H1 (cell line): ENCODE results near the gene CLEC3A. TPM values are rescaled to one million over a fixed set of nuclear protein-coding genes. Genes with fewer than 3 reads are reported as not detected.

ENCODE experiments used
- CREB1 ChIP-seq: IDR thresholded peaks from 2 replicates; pipeline ENCODE4 v1.6.1; 2012; ENCODE audit warnings: inconsistent platforms
- GTF2F1 ChIP-seq: IDR thresholded peaks from 2 replicates; pipeline ENCODE4 v1.6.1; 2012; ENCODE audit warnings: low read depth, low read length, improper control_type of control experiment, borderline replicate concordance
- HDAC2 ChIP-seq, 2 experiments: fragments of 300-600 bp in 1 of 2; sonication (generic) in 1 of 2; IDR thresholded peaks; 2 replicates each; pipeline ENCODE4 v1.6.1; 2011 to 2012; ENCODE audit warnings: low read depth in 2 of 2, low read length in 2 of 2, mild to moderate bottlenecking in 2 of 2, moderate library complexity in 2 of 2, borderline replicate concordance in 1 of 2, inconsistent platforms in 1 of 2
- HDAC6 ChIP-seq: IDR thresholded peaks from one replicate; pipeline ENCODE4 v1.7.1; 2012; ENCODE audit warnings: low read depth, mild to moderate bottlenecking, inconsistent platforms, low read length, moderate library complexity
- KDM1A ChIP-seq: fragments of 200-600, 300-600 bp; sonication (generic); IDR thresholded peaks from 2 replicates; pipeline ENCODE4 v1.7.1; 2016; ENCODE audit warnings: mild to moderate bottlenecking, low read length, borderline replicate concordance
- polyA plus RNA-seq, 7 experiments: library from polyadenylated mRNA; depleted of rRNA in 3 of 7; stranded (reverse) in 5 of 7; unstranded in 2 of 7; fragments of >200 nt in 5 of 7; fragments of 200-250 nt in 2 of 7; gene quantifications; 1 replicate in 5 of 7; 2 replicates in 1 of 7; 4 replicates in 1 of 7; pipeline versions ENCODE4 v1.2.1 to v1.2.3, GENCODE V29; 2011 to 2013; ENCODE audit warnings: missing spikeins in 2 of 7, mixed read lengths in 2 of 7
- total RNA-seq: library from RNA; stranded (reverse); fragmentation: NEBNext Ultra II Directional; extraction: Animal tissue kit (Norgen Biotek cat#: 25700); gene quantifications from 2 replicates; pipeline ENCODE4 v1.2.1, GENCODE V29; 2021

CLEC3A gene
- total and polyA plus RNA-seq, 2 of the 8 experiments (the other 6 are each of a cell fraction or from before 2014, with no cell fraction given) = not detected

- TF ChIP-seq HDAC6 (no peak), HDAC2 (IDR thresholded peaks at IDR 0.05; ENCODE audit: borderline replicate concordance in 1 of 2, low read depth in 2 of 2, low read length in 2 of 2) (no peak), CREB1 (no peak), KDM1A (no peak), GTF2F1 (no peak)
Measured at GRCh38 chr16:78024159-78024558, 1.8 kb downstream of the CLEC3A start (continued).
